Trophoblast cell (in vitro differentiated cells and primary cell): Measurements from ENCODE around the gene TSHZ2.

Source experiments
- DNase-seq, 2 donors: peaks; one replicate each; pipeline ENCODE4 v3.0.0-alpha.2; 2016
- H2AFZ ChIP-seq: 2 replicates; pipeline ENCODE4 v1.6.1; 2013; ENCODE audit warnings: low read length, moderate library complexity, mild to moderate bottlenecking; ENCODE audit not compliant: insufficient read depth, poor library complexity
- H2AK5ac ChIP-seq: 2 replicates; pipeline ENCODE4 v1.6.1; 2013; ENCODE audit warnings: mild to moderate bottlenecking, low read length
- H2BK120ac ChIP-seq: 2 replicates; pipeline ENCODE4 v1.6.1; 2013; ENCODE audit warnings: low read length, mild to moderate bottlenecking, moderate library complexity; ENCODE audit not compliant: insufficient read depth, poor library complexity
- H2BK12ac ChIP-seq: 2 replicates; pipeline ENCODE4 v1.6.1; 2013; ENCODE audit warnings: mild to moderate bottlenecking, low read length, moderate library complexity
- H2BK5ac ChIP-seq: 2 replicates; pipeline ENCODE4 v1.6.1; 2013; ENCODE audit warnings: low read length, low read depth, moderate library complexity, mild to moderate bottlenecking; ENCODE audit not compliant: poor library complexity
- H3K14ac ChIP-seq: 2 replicates; pipeline ENCODE4 v1.6.1; 2013; ENCODE audit warnings: mild to moderate bottlenecking, low read length
- H3K18ac ChIP-seq: 2 replicates; pipeline ENCODE4 v1.6.1; 2013; ENCODE audit warnings: mild to moderate bottlenecking, low read length
- H3K23ac ChIP-seq: 2 replicates; pipeline ENCODE4 v1.6.1; 2013; ENCODE audit warnings: low read length
- H3K27ac ChIP-seq: 2 replicates; pipeline ENCODE4 v1.5.1; 2013; ENCODE audit warnings: low read depth, mild to moderate bottlenecking, inconsistent platforms, low read length, moderate library complexity
- H3K27me3 ChIP-seq: 2 replicates; pipeline ENCODE4 v1.6.1; 2013; ENCODE audit warnings: inconsistent platforms, mild to moderate bottlenecking, low read length, moderate library complexity; ENCODE audit not compliant: insufficient read depth
- H3K36me3 ChIP-seq, 2 experiments: 1 replicate in 1 of 2; 2 replicates in 1 of 2; pipeline ENCODE4 v1.6.1; 2013; ENCODE audit warnings: low read length in 2 of 2, mild to moderate bottlenecking in 2 of 2, moderate library complexity in 1 of 2; ENCODE audit not compliant: insufficient read depth in 2 of 2, control insufficient read depth in 1 of 2
- H3K4ac ChIP-seq: 2 replicates; pipeline ENCODE4 v1.6.1; 2013; ENCODE audit warnings: low read depth, mild to moderate bottlenecking, low read length, moderate library complexity
- H3K4me1 ChIP-seq, 2 experiments: 1 replicate in 1 of 2; 2 replicates in 1 of 2; pipeline ENCODE4 v1.6.1; 2013; ENCODE audit warnings: low read length in 2 of 2, mild to moderate bottlenecking in 2 of 2, moderate library complexity in 1 of 2; ENCODE audit not compliant: insufficient read depth in 2 of 2, control insufficient read depth in 1 of 2
- H3K4me2 ChIP-seq: 2 replicates; pipeline ENCODE4 v1.6.1; 2013; ENCODE audit warnings: inconsistent platforms, mild to moderate bottlenecking, low read length, moderate library complexity
- H3K4me3 ChIP-seq: 2 replicates; pipeline ENCODE4 v1.5.1; 2013; ENCODE audit warnings: mild to moderate bottlenecking, low read depth, low read length, inconsistent platforms
- H3K79me1 ChIP-seq: one replicate; pipeline ENCODE4 v1.6.1; 2013; ENCODE audit warnings: low read length
- H3K79me2 ChIP-seq: 2 replicates; pipeline ENCODE4 v1.6.1; 2013; ENCODE audit warnings: low read length, mild to moderate bottlenecking; ENCODE audit not compliant: control insufficient read depth, insufficient read depth, poor library complexity
- H3K9ac ChIP-seq: 2 replicates; pipeline ENCODE4 v1.6.1; 2013; ENCODE audit warnings: mild to moderate bottlenecking, low read length
- H3K9me3 ChIP-seq: 2 replicates; pipeline ENCODE4 v1.6.1; 2013; ENCODE audit warnings: low read depth, mild to moderate bottlenecking, control low read depth, inconsistent platforms, low read length; ENCODE audit not compliant: insufficient read depth
- H4K12ac ChIP-seq: 2 replicates; pipeline ENCODE4 v1.6.1; 2013; ENCODE audit warnings: low read depth, mild to moderate bottlenecking, low read length, moderate library complexity
- H4K8ac ChIP-seq: 2 replicates; pipeline ENCODE4 v1.6.1; 2013; ENCODE audit warnings: low read depth, mild to moderate bottlenecking, low read length, moderate library complexity
- H4K91ac ChIP-seq: one replicate; pipeline ENCODE4 v1.6.1; 2013; ENCODE audit warnings: low read depth, mild to moderate bottlenecking, low read length, moderate library complexity
- WGBS: extraction: QIAGEN DNeasy Blood & Tissue Kit; methylation state at CpG from one replicate; pipeline ENCODE4 v1.1.7; 2013; ENCODE audit warnings: missing lambda C conversion rate; ENCODE audit not compliant: insufficient read length, insufficient coverage; ENCODE audit errors: extremely low coverage; 5-methylcytosine and 5-hydroxymethylcytosine counted together

TSHZ2 gene

DNA sequence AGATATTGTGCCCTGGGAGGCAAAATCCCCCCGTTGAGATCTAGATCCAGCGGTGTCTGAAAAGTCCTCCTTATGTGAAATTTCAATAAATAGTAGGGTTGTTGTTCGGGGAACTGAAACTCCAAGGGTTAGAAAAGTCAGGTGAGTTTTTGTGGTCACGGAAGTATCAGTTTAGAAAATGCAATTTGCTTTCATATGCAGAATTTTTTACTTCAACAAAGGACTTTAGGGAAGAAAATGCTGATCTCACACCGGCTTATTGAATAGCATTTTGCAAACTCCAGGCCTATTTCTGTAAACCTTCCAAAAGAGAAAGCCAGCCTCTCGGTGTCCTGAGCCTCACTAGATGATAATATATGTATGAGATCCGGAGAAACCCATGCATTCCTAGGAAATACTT, 254.7 kb downstream of the TSHZ2 start:
- no peaks in the 10 kb centered on the region for H3K79me1 ChIP-seq

GRCh38 chr20:53227523-53227922, 255.4 kb downstream of the TSHZ2 start:
- Histone ChIP-seq H4K8ac (no peak overlapping the region), H2BK120ac (no peak overlapping the region), H3K36me3 (no peaks in the 10 kb centered on the region), H3K4me3 (no peak overlapping the region), H2BK5ac (no peak overlapping the region), H4K91ac (no peak overlapping the region), H3K23ac (no peak overlapping the region), H2BK12ac (no peak overlapping the region), H3K4me1 (no peaks in the 10 kb centered on the region), H3K14ac (no peak overlapping the region), H3K79me1 (no peaks in the 10 kb centered on the region), H3K79me2 (no peaks in the 10 kb centered on the region), H2AK5ac (no peak overlapping the region), H3K4me2 (no peak overlapping the region), H3K18ac (no peak overlapping the region), H3K4ac (no peak overlapping the region), H3K9ac (no peak overlapping the region), H3K27ac (no peak overlapping the region), H2AFZ (no peak overlapping the region), H3K27me3 (no peaks in the 10 kb centered on the region), H3K9me3 (no peaks in the 10 kb centered on the region), H4K12ac (no peak overlapping the region)
- peak; percentile 78 to 96 for DNase-seq
- WGBS = 100% methylated on average over 1 of the region's 3 CpGs

More for the DNA sequence above, 254.7 kb downstream of the TSHZ2 start:
- H3K14ac ChIP-seq = no peak overlapping the region
- no peak overlapping the region for H3K4me3 ChIP-seq
- no peak overlapping the region for H3K4ac ChIP-seq
- no peak overlapping the region for H3K4me2 ChIP-seq
- H3K27me3 ChIP-seq = no peaks in the 10 kb centered on the region
- no peak overlapping the region for H2AFZ ChIP-seq
- no peak for DNase-seq
- H4K12ac ChIP-seq = no peak overlapping the region
- no peak overlapping the region for H3K18ac ChIP-seq
- H2BK5ac ChIP-seq = no peak overlapping the region
- no peak overlapping the region for H2BK120ac ChIP-seq
- H2BK12ac ChIP-seq = no peak overlapping the region
- no peak overlapping the region for H2AK5ac ChIP-seq
- WGBS = no CpG with 5 or more reads among the region's 7 CpGs
- H3K79me2 ChIP-seq = no peaks in the 10 kb centered on the region
- no peak overlapping the region for H3K27ac ChIP-seq
- no peaks in the 10 kb centered on the region for H3K4me1 ChIP-seq
- H4K91ac ChIP-seq = no peak overlapping the region
- H3K9ac ChIP-seq = no peak overlapping the region
- no peaks in the 10 kb centered on the region for H3K9me3 ChIP-seq
- no peaks in the 10 kb centered on the region for H3K36me3 ChIP-seq
- no peak overlapping the region for H4K8ac ChIP-seq
- no peak overlapping the region for H3K23ac ChIP-seq

DNA sequence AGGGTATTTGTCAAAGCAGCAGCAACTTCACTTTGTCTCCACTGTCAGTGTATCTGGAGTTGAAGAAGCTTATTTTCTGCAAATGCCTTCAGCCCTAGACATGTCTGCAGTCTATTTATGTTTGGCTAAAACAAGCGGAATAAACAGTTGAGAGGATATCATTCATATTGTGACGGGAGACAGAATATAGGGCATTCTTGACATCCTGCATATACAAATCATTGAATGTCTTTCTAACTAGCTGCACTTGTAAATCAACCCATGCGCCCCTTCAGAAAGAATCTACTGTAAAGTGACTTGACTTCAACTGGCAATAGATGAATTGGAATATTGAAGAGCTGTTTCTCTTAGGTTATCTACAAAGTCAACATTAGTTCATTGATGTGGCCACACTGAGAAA, 258.9 kb downstream of the TSHZ2 start:
- no peak for DNase-seq
- H3K4me1 ChIP-seq = no peaks in the 10 kb centered on the region
- no peak overlapping the region for H4K91ac ChIP-seq
- no peaks in the 10 kb centered on the region for H3K9me3 ChIP-seq
- no CpG with 5 or more reads among the region's 3 CpGs for WGBS
- H2AK5ac ChIP-seq = no peak overlapping the region
- H3K36me3 ChIP-seq = no peaks in the 10 kb centered on the region
- no peaks in the 10 kb centered on the region for H3K27me3 ChIP-seq
- H3K4ac ChIP-seq = no peak overlapping the region
- H3K27ac ChIP-seq = no peak overlapping the region
- H2BK5ac ChIP-seq = no peak overlapping the region
- no peak overlapping the region for H3K4me3 ChIP-seq
- H3K79me1 ChIP-seq = no peaks in the 10 kb centered on the region
- no peak overlapping the region for H3K23ac ChIP-seq
- no peak overlapping the region for H4K8ac ChIP-seq
- H4K12ac ChIP-seq = no peak overlapping the region
- H3K14ac ChIP-seq = no peak overlapping the region
- H3K4me2 ChIP-seq = no peak overlapping the region
- no peak overlapping the region for H2AFZ ChIP-seq
- H2BK12ac ChIP-seq = no peak overlapping the region
- H3K9ac ChIP-seq = no peak overlapping the region
- H3K18ac ChIP-seq = no peak overlapping the region
- no peaks in the 10 kb centered on the region for H3K79me2 ChIP-seq
- H2BK120ac ChIP-seq = no peak overlapping the region

GRCh38 chr20:53237461-53237860, 265.3 kb downstream of the TSHZ2 start:
- Histone ChIP-seq H2BK12ac (no peak overlapping the region), H3K18ac (no peak overlapping the region), H4K12ac (no peak overlapping the region), H2AK5ac (no peak overlapping the region), H3K14ac (no peak overlapping the region), H2BK5ac (no peak overlapping the region), H4K8ac (no peak overlapping the region), H3K36me3 (no peaks in the 10 kb centered on the region), H3K4me3 (no peak overlapping the region), H2AFZ (no peak overlapping the region), H3K27me3 (no peaks in the 10 kb centered on the region), H3K4ac (no peak overlapping the region), H3K9ac (no peak overlapping the region), H3K79me2 (no peaks in the 10 kb centered on the region), H2BK120ac (no peak overlapping the region), H3K23ac (no peak overlapping the region), H3K27ac (no peak overlapping the region), H3K9me3 (no peaks in the 10 kb centered on the region), H3K4me2 (no peak overlapping the region), H3K79me1 (no peaks in the 10 kb centered on the region), H3K4me1 (no peaks in the 10 kb centered on the region), H4K91ac (no peak overlapping the region)
- no peak for DNase-seq
- WGBS = no CpG with 5 or more reads among the region's 8 CpGs
